T47D (cell line): Measurements from ENCODE around the gene UPF3A.

Source experiments
- DNase-seq, 2 experiments: peaks; one replicate each; pipeline versions ENCODE4 v3.0.0 to v3.0.0-alpha.2; 2011 to 2012; ENCODE audit warnings: low read depth in 1 of 2, low spot score in 1 of 2
- JUND ChIP-seq: IDR thresholded peaks from 2 replicates; pipeline ENCODE4 v1.6.1; 2012; ENCODE audit warnings: low read depth
- in situ Hi-C: cut with HindIII; loops from 2 replicates; pipeline ENCODE4 v1.10.0; 2016; ENCODE audit warnings: low sequenced_read_pairs, low pct_unique_long_range_greater_than_20kb

The UPF3A gene

GRCh38 chr13:114272977-114273376 lies 8.4 kb upstream of the UPF3A start:
- in situ Hi-C loops, result no loop called here
- no peak for TF ChIP-seq JUND
- no peak for DNase-seq

GRCh38 chr13:114275304-114275703 lies 6.1 kb upstream of the UPF3A start:
- no peak for TF ChIP-seq JUND
- no peak for DNase-seq
- in situ Hi-C loops, result no loop called here

DNA sequence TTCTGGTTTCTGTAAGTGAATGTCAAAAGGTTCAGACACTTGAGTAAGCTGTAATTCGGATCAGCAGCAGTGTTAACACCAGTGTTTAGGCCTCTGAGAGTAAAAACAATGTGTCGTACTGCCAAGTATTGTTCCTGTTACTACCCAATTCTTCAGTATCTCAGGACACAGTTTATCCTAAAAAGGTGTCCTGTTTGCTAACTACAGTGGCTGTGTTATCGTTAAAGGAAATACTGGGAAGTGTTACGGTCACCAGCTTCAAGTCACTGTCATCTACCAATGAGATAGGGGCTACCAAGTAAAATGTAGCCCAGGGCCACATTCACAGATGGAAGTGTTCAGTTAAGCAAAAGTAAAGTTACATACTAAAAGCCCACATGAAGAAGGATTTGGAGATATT lies 2.3 kb upstream of the UPF3A start:
- no peak for TF ChIP-seq JUND
- DNase-seq, result no peak
- in situ Hi-C loops, result no loop called here

GRCh38 chr13:114279758-114280355 lies 1.5 kb upstream of the UPF3A start:
- no peak for DNase-seq
- TF ChIP-seq JUND, result no peak
- in situ Hi-C loops, result no loop called here

- no peak for TF ChIP-seq JUND
- in situ Hi-C loops, result no loop called here
- DNase-seq, result peak; percentile 38 to 56
Measured at GRCh38 chr13:114282041-114282670, 755 bp downstream of the UPF3A start.

- no peak for TF ChIP-seq JUND
- in situ Hi-C loops, result no loop called here
- DNase-seq, result no peak
Measured at GRCh38 chr13:114283576-114283975, 2.2 kb downstream of the UPF3A start.

GRCh38 chr13:114284680-114285079 lies 3.3 kb downstream of the UPF3A start:
- DNase-seq, result no peak
- in situ Hi-C loops, result no loop called here
- no peak for TF ChIP-seq JUND

DNA sequence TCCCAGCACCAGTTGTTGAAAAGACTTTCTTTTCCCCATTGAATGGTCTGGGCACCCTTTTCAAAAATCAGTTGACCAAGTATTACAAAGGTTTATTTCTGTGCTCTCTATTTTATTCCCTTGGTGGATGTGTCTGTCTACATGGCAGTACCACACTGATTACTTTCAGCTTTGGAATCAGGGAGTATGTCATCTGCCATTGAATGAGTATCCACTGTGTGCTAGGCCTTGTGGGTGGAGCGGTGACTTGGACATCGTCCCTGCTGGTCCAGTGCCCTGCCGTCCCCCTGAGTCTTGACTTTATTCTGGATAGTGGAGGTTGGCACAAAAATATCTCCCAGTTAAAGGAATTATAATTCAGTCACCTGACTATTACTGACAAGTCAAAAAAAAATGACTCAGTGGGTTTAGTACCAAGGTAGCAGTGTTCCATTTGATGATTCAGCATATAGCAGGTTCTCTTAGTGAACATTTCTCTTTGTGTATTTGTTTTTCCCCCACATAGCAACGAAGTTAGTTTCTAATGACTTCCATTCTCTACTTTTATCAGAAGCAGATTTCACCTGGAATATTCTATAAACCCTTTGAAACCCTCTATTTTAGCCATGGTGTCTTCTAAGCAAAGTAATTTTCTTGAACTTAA lies 3.9 kb downstream of the UPF3A start:
- no peak for TF ChIP-seq JUND
- DNase-seq, result no peak
- in situ Hi-C loops, result no loop called here

- DNase-seq, result no peak
- in situ Hi-C loops, result no loop called here
- no peak for TF ChIP-seq JUND
Measured at GRCh38 chr13:114286808-114287207, 5.4 kb downstream of the UPF3A start.

DNA sequence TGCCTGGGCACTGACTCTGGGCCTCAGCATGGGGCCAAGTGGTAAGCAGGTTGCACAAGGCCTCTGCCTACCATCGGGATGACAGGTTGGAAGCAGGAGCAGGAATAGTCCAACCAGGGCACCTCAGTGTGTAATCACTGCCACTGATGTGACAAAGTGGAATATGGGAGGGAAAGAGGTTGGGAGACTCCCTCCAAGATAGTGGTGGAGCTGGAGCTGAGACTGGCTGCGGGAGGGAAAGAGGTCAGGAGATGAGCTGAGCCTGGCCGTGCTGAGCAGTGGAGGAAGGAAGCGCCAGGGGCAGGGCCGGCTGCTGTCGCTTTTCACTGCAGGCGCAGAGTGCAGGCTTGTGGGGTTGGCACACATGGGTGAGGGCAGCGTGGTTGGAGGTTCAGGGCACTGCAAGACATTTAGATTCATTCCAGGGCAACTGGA lies 6.8 kb downstream of the UPF3A start:
- in situ Hi-C loops, result no loop called here
- no peak for TF ChIP-seq JUND
- no peak for DNase-seq

DNA sequence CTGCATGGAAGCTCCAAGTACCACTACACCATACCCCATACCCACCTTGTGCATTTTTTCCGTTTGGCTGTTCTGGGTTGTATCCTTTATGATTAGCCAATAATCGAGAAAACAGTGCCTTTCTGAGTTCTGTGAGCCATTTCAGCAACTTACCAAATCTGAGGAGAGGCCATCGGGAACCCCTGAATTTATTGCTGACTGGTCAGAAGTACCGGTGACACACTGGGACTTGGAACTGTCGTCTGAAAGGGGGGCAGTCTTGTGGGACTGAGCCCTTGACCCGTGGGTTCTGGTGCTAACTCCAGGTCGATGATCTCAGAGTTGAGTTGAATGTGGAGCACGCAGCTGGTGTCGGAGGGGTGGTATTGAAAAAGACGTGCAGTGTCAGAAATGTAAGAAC lies 15.0 kb downstream of the UPF3A start:
- TF ChIP-seq JUND, result no peak
- in situ Hi-C loops, result no loop called here
- DNase-seq, result no peak

- DNase-seq, result no peak
- no peak for TF ChIP-seq JUND
- in situ Hi-C loops, result no loop called here
Measured at GRCh38 chr13:114296902-114297301, 15.5 kb downstream of the UPF3A start.

GRCh38 chr13:114298866-114299265 lies 17.5 kb downstream of the UPF3A start:
- in situ Hi-C loops, result no loop called here
- no peak for DNase-seq
- TF ChIP-seq JUND, result no peak
